Measurements from ENCODE around the gene MACF1.

DNA sequence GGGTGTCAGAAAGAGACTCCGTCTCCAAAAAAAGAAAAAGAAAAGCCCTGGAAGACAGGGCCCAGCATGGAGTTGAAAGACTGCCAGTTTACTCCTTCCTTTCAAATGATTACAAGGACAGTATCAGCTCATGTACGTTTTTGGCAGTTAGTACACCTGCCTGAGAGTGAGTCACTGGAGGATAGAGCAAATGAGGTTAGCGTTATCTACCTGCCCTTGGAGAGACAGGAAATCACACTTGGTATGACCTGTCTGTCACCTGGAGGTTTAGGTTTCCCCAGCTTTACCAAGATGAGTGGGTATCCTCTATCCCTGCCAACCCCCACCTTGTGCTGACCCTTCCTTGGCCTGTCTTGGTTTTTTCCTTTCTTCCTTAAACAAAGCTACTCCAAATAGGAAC is 190.1 kb downstream of the MACF1 start:
- TF ChIP-seq, protein P1, sequence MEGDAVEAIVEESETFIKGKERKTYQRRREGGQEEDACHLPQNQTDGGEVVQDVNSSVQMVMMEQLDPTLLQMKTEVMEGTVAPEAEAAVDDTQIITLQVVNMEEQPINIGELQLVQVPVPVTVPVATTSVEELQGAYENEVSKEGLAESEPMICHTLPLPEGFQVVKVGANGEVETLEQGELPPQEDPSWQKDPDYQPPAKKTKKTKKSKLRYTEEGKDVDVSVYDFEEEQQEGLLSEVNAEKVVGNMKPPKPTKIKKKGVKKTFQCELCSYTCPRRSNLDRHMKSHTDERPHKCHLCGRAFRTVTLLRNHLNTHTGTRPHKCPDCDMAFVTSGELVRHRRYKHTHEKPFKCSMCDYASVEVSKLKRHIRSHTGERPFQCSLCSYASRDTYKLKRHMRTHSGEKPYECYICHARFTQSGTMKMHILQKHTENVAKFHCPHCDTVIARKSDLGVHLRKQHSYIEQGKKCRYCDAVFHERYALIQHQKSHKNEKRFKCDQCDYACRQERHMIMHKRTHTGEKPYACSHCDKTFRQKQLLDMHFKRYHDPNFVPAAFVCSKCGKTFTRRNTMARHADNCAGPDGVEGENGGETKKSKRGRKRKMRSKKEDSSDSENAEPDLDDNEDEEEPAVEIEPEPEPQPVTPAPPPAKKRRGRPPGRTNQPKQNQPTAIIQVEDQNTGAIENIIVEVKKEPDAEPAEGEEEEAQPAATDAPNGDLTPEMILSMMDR (IDR thresholded peaks at IDR 0.05) = no peak
- TF ChIP-seq POLR2A (IDR thresholded peaks at IDR 0.05) = no peak
